Mesendoderm (in vitro differentiated cells): ENCODE results near the gene NDUFA13.
A peak's percentile ranks its signal among the peaks of the same experiment; 100 is the strongest.

Experiments used
- DNase-seq: peaks from one replicate; pipeline ENCODE4 v3.0.0; 2013
- H2AK5ac ChIP-seq: 2 replicates; pipeline ENCODE4 v1.6.1; 2013; ENCODE audit warnings: low read length, inconsistent platforms
- H2BK120ac ChIP-seq: 2 replicates; pipeline ENCODE4 v1.6.1; 2013; ENCODE audit warnings: low read depth, mild to moderate bottlenecking, low read length, moderate library complexity, mixed read lengths
- H2BK15ac ChIP-seq: replicated peaks from 2 replicates; pipeline ENCODE4 v1.6.1; 2013; ENCODE audit warnings: low read depth, mild to moderate bottlenecking, moderate library complexity
- H2BK5ac ChIP-seq: 2 replicates; pipeline ENCODE4 v1.6.1; 2013; ENCODE audit warnings: low read length, inconsistent platforms
- H3K18ac ChIP-seq: 2 replicates; pipeline ENCODE4 v1.6.1; 2013; ENCODE audit warnings: mild to moderate bottlenecking, low read length, mixed read lengths
- H3K23ac ChIP-seq: one replicate; pipeline ENCODE4 v1.6.1; 2013; ENCODE audit warnings: low read length
- H3K27ac ChIP-seq: 2 replicates; pipeline ENCODE4 v1.5.1; 2013; ENCODE audit warnings: low read depth, mild to moderate bottlenecking, inconsistent platforms, low read length, moderate library complexity
- H3K27me3 ChIP-seq: 2 replicates; pipeline ENCODE4 v1.6.1; 2013; ENCODE audit warnings: low read length, control low read depth, mild to moderate bottlenecking, inconsistent platforms; ENCODE audit not compliant: insufficient read depth, poor library complexity
- H3K36me3 ChIP-seq: 2 replicates; pipeline ENCODE4 v1.6.1; 2013; ENCODE audit warnings: low read length, inconsistent platforms; ENCODE audit not compliant: control insufficient read depth, insufficient read depth
- H3K4ac ChIP-seq: one replicate; pipeline ENCODE4 v1.6.1; 2013; ENCODE audit warnings: low read depth, mild to moderate bottlenecking, low read length, moderate library complexity
- H3K4me1 ChIP-seq: 2 replicates; pipeline ENCODE4 v1.6.1; 2013; ENCODE audit warnings: low read depth, low read length, inconsistent platforms; ENCODE audit not compliant: control insufficient read depth
- H3K4me2 ChIP-seq: 2 replicates; pipeline ENCODE4 v1.6.1; 2013; ENCODE audit warnings: low read length
- H3K4me3 ChIP-seq: 2 replicates; pipeline ENCODE4 v1.5.1; 2013; ENCODE audit warnings: mild to moderate bottlenecking, low read length
- H3K56ac ChIP-seq: one replicate; pipeline ENCODE4 v1.6.1; 2013; ENCODE audit warnings: low read length
- H3K79me1 ChIP-seq: 2 replicates; pipeline ENCODE4 v1.6.1; 2013; ENCODE audit warnings: low read length, inconsistent platforms
- H3K79me2 ChIP-seq: 2 replicates; pipeline ENCODE4 v1.6.1; 2013; ENCODE audit warnings: mild to moderate bottlenecking, low read length; ENCODE audit not compliant: control insufficient read depth, insufficient read depth
- H3K9ac ChIP-seq: 2 replicates; pipeline ENCODE4 v1.6.1; 2013; ENCODE audit warnings: low read length, inconsistent platforms
- H4K5ac ChIP-seq: one replicate; pipeline ENCODE4 v1.6.1; 2013; ENCODE audit warnings: low read length
- H4K8ac ChIP-seq: one replicate; pipeline ENCODE4 v1.6.1; 2013; ENCODE audit warnings: low read depth, mild to moderate bottlenecking, control low read depth, low read length, moderate library complexity
- WGBS: extraction: QIAGEN DNeasy Blood & Tissue Kit; methylation state at CpG from one replicate; pipeline ENCODE4 v1.1.7; 2013; ENCODE audit warnings: low lambda C conversion rate, missing lambda C conversion rate; ENCODE audit not compliant: insufficient coverage; ENCODE audit errors: extremely low coverage; 5-methylcytosine and 5-hydroxymethylcytosine counted together

The NDUFA13 gene

DNA sequence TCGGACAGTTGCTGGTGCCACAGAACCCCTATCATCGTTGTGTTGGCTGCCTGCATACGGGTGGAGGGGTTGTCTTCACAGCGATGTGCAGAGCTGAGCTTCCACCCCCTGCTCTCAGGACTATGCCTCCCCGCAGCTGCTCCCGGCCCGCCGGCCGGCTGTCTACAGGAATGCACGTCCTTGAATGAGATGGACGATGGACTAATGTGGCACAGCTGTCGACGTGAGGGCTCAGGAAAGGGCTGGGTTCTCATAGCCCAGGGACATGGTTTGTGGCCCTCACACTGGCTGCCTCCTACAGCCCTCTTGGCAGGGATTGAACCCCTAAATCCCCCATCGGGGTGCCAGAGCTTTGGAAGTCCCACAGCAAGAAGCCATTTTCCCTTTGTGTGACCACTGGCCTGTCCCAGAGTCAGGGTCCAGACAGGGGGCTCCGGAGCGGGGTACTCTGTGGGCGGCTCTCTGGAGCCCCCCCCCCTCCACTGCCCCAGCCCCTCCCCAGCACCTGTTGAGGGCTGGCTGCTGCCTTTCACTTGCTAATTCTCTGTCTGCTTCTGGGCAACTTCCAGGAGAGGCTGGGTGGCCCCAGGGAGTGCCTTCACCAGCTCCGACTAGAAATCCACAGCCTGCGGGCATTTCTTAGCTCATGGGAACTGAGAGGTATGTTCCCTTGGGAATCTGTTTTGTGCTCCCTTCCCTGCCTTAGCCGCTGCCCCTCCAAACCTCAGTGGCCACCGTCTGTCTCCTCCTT lies 40.8 kb upstream of the NDUFA13 start:
- Histone ChIP-seq H2AK5ac (no peak overlapping the region), H3K9ac (peak overlapping the region; percentile 32), H3K79me2 (peaks cover 72% of the 10 kb centered on the region), H3K23ac (no peak overlapping the region), H3K36me3 (no peaks in the 10 kb centered on the region), H2BK15ac (no peak overlapping the region), H2BK120ac (no peak overlapping the region), H3K4me2 (no peak overlapping the region), H3K27me3 (no peaks in the 10 kb centered on the region), H3K18ac (no peak overlapping the region), H3K4ac (no peak overlapping the region), H3K4me1 (no peaks in the 10 kb centered on the region), H2BK5ac (no peak overlapping the region), H4K8ac (no peak overlapping the region), H3K4me3 (no peak overlapping the region), H3K79me1 (peaks cover 41% of the 10 kb centered on the region), H3K27ac (no peak overlapping the region), H3K56ac (peak overlapping the region; percentile 10), H4K5ac (no peak overlapping the region)
- peak; percentile 67 for DNase-seq
- WGBS: no CpG with 5 or more reads among the region's 21 CpGs

DNA sequence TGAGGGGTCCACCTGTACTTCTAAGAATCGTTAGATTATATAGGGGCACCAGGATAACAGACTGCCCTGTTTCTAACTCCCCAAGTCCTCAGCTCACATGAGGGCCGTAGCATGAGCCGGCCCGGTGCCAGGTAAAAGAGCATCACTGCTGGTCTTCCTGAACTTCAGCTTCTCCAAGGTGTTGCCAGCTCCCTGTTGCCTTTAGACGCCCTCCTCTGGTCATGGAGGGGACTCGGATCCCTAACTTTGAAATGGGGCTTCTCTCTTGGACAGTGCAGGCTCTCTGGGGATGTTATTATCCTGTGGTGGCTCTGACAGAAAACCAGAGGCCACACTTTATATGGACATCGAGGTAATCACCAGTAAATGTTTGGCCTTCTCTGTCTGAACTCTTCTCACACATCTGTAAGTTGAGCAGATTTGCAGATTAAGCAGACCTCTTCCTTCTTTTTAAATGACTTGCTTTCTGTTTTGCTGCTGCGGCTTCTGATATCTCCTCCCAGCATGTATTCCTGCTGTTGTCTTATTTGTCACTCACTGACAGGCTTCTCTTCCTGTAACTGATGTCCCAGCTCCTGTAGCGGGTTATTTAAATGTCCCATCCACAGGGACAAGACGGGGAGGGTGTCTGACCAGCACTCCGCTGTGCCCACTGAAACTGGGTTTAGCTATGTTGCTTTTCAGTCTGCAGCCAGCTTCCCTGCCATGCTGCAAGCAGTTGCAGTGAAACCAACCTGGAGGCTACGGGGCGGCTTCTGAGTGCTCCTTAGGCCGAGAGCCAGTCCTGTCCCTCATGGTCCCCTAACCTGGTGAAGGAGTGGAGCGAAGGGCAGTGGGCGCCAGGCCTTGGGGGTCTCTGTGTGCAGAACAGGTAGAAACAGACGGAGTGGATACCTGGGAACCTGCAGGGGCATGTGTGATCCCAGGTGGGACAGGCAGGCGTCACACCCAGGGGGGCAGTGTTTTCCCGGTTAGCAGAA lies 39.9 kb upstream of the NDUFA13 start:
- H3K4me1 ChIP-seq: no peaks in the 10 kb centered on the region
- peaks cover 77% of the 10 kb centered on the region for H3K79me2 ChIP-seq
- H2BK5ac ChIP-seq: no peak overlapping the region
- H3K23ac ChIP-seq: no peak overlapping the region
- WGBS: no CpG with 5 or more reads among the region's 19 CpGs
- H3K27me3 ChIP-seq: no peaks in the 10 kb centered on the region
- H3K79me1 ChIP-seq: peaks cover 50% of the 10 kb centered on the region
- H3K27ac ChIP-seq: no peak overlapping the region
- peak overlapping the region; percentile 10 for H3K56ac ChIP-seq
- H3K9ac ChIP-seq: no peak overlapping the region
- no peak overlapping the region for H3K4me3 ChIP-seq
- no peak overlapping the region for H4K5ac ChIP-seq
- no peak overlapping the region for H2BK15ac ChIP-seq
- no peak overlapping the region for H3K4me2 ChIP-seq
- no peak overlapping the region for H2BK120ac ChIP-seq
- no peak overlapping the region for H4K8ac ChIP-seq
- H3K4ac ChIP-seq: no peak overlapping the region
- H2AK5ac ChIP-seq: no peak overlapping the region
- H3K18ac ChIP-seq: no peak overlapping the region
- peaks cover 4% of the 10 kb centered on the region for H3K36me3 ChIP-seq
- DNase-seq: peak; percentile 81

DNA sequence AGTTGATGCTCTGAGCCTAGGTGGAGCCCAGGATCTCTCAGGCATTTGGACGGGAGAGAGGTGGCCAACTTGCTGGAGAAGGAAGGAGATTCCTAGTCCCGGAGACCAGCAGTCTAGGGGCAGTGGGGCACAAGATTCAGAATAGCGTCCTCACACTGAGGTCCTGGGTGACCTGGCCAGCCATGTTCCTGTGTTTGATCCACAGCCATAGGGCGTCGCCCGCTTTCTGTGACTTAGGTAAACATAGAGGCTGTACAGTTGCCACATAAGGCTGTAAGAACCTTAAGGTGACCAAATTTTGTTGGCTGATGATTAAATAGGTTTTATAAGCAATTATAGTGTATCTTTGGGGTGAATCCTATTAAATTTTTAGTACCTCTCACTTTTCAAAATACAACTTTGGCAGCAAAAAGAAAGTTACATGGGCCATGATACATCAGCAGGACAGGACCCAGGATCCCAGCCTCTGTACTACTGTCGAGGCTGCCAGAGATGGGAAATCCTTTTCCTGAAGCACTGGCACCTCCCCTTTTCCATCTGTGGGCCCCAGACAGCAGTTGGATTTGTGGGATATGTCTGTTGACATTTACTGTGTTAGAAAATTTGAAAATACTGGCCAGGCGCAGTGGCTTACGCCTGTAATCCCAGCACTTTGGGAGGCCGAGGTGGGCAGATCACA lies 38.2 kb upstream of the NDUFA13 start:
- no CpG with 5 or more reads among the region's 10 CpGs for WGBS
- no peak overlapping the region for H3K4me2 ChIP-seq
- H4K8ac ChIP-seq: no peak overlapping the region
- no peak overlapping the region for H4K5ac ChIP-seq
- no peak overlapping the region for H3K27ac ChIP-seq
- no peak overlapping the region for H3K23ac ChIP-seq
- H3K4me1 ChIP-seq: no peaks in the 10 kb centered on the region
- H2BK120ac ChIP-seq: no peak overlapping the region
- H3K36me3 ChIP-seq: peaks cover 4% of the 10 kb centered on the region
- H2AK5ac ChIP-seq: no peak overlapping the region
- no peak overlapping the region for H3K18ac ChIP-seq
- H3K9ac ChIP-seq: no peak overlapping the region
- no peak overlapping the region for H3K56ac ChIP-seq
- H2BK5ac ChIP-seq: no peak overlapping the region
- H3K27me3 ChIP-seq: no peaks in the 10 kb centered on the region
- H2BK15ac ChIP-seq: no peak overlapping the region
- peaks cover 75% of the 10 kb centered on the region for H3K79me2 ChIP-seq
- peaks cover 52% of the 10 kb centered on the region for H3K79me1 ChIP-seq
- DNase-seq: no peak
- H3K4ac ChIP-seq: no peak overlapping the region
- no peak overlapping the region for H3K4me3 ChIP-seq

DNA sequence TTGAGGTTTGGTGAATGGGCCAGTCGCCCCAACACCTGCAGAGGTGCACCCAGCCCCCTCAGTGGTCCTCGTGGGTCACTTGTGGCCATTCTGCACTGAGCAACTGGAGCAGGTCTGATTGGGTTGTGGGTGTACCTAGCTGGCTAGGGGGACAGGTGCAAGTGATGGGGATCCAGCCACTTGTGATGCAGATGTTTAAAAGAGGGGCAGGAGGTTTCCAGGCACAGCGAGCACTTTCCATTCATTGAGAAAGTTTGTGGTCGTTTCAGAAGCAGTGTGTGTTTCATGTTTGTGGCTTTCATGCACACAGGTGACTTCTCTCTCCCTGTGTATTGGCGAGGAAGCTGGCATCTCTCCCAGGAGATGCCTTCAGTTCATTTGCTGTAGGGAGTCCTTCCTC lies 35.3 kb upstream of the NDUFA13 start:
- no peak overlapping the region for H3K9ac ChIP-seq
- H3K4me1 ChIP-seq: peaks cover 2% of the 10 kb centered on the region
- peaks cover 38% of the 10 kb centered on the region for H3K79me1 ChIP-seq
- no peak overlapping the region for H2AK5ac ChIP-seq
- no peaks in the 10 kb centered on the region for H3K27me3 ChIP-seq
- H3K79me2 ChIP-seq: peaks cover 73% of the 10 kb centered on the region
- H2BK5ac ChIP-seq: no peak overlapping the region
- H2BK120ac ChIP-seq: no peak overlapping the region
- no peak overlapping the region for H4K8ac ChIP-seq
- H3K4me2 ChIP-seq: no peak overlapping the region
- H3K18ac ChIP-seq: no peak overlapping the region
- no peak overlapping the region for H2BK15ac ChIP-seq
- H3K56ac ChIP-seq: no peak overlapping the region
- H3K23ac ChIP-seq: no peak overlapping the region
- no peak overlapping the region for H3K27ac ChIP-seq
- H3K4me3 ChIP-seq: no peak overlapping the region
- H4K5ac ChIP-seq: no peak overlapping the region
- no peak overlapping the region for H3K4ac ChIP-seq
- DNase-seq: no peak
- peaks cover 5% of the 10 kb centered on the region for H3K36me3 ChIP-seq
- WGBS: no CpG with 5 or more reads among the region's 5 CpGs

DNA sequence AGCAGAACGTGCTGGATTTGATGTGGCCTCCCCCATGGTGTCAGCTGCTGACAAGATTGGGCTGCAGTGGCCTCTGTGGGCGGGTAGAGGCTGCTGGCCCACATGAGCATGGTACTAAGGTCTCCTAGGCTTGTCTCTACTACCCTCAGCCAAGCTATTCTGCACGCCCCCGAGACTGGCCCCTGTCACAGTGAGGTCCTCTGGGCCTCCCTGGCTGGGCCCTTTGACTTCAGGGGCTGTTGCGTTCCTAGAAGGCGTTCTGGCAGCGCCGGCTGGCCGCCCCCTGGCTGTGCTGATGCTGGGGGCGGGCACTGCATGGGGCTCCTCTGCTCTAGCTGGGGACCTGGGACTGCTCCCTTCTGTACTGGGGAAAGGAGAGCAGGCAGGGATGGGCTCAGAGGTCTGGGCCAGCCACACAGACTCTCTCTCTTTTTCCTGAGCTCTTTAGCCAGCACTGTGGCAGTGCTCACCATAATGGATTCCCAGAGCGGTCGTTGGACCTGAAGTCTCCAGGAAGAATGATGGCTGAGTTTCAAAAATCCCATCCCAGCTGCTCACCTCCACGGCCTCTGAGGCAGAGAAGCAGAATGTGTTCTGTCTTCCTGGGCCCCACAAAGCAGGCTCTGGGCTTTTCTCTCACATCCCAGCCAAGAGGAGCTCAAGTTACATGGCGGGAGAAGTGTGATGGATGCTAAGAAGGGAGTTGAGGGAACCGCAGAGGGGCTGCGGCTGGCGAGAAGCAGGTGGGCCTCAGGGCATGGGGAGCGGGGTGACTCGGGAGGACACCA lies 33.0 kb upstream of the NDUFA13 start:
- Histone ChIP-seq H3K23ac (no peak overlapping the region), H3K56ac (no peak overlapping the region), H3K4me3 (no peak overlapping the region), H2BK15ac (no peak overlapping the region), H3K4me2 (no peak overlapping the region), H2AK5ac (no peak overlapping the region), H3K4ac (no peak overlapping the region), H3K27me3 (no peaks in the 10 kb centered on the region), H3K79me1 (peaks cover 35% of the 10 kb centered on the region), H3K27ac (no peak overlapping the region), H3K4me1 (peaks cover 2% of the 10 kb centered on the region), H3K36me3 (peaks cover 5% of the 10 kb centered on the region), H3K18ac (no peak overlapping the region), H4K8ac (no peak overlapping the region), H2BK5ac (no peak overlapping the region), H3K79me2 (peaks cover 69% of the 10 kb centered on the region), H3K9ac (no peak overlapping the region), H4K5ac (no peak overlapping the region), H2BK120ac (no peak overlapping the region)
- WGBS: no CpG with 5 or more reads among the region's 19 CpGs
- no peak for DNase-seq
